Measurements from ENCODE around the gene MYLK.

The MYLK gene

GRCh38 chr3:123817413-123817812 is 66.7 kb downstream of the MYLK start:
- DNase-seq, result no peak

GRCh38 chr3:123816673-123817207 is 67.4 kb downstream of the MYLK start:
- no peak for DNase-seq

DNA sequence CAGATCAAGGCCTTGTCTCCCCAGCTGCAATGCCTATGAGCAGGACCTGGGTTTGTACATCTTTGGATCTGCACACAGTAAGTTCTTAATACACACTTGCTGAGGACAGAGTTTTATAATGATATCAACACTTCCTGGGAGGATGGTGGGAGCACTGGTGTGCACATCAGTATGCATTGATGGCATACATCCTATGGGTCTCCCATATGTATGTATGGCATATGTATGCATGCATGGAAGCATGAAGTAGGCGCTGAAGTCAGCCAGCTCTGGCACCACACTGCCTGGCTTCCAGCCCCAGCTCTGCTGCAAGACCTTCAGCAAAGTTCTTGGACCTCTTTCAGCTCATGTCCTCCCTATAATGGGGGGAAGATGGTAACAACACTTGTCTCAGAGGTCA is 68.2 kb downstream of the MYLK start:
- DNase-seq, result no peak

GRCh38 chr3:123813876-123814275 is 70.3 kb downstream of the MYLK start:
- DNase-seq, result no peak

DNA sequence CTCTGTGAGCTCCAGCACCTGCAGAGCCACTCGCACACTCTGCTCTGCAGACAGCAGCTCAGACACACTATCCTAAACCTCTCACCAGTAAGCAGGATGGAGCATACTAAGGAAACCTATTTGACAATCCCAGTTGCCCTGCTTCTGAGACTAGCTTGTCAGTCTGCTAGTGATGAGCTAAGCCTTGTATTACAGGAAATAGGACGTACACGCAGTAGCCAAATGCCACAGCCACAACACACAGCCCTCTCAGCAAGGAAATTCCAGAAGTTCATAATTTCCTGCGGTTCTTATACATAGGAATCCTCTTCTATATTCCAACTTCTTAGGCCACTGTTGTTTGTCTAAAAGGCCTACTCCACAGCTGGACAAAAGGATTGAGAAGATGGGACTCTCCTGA is 74.5 kb downstream of the MYLK start:
- no peak for DNase-seq

GRCh38 chr3:123808812-123809211 is 75.3 kb downstream of the MYLK start:
- no peak for DNase-seq

- DNase-seq, result no peak
Measured at GRCh38 chr3:123807820-123808219, 76.3 kb downstream of the MYLK start.

- no peak for DNase-seq
Measured at GRCh38 chr3:123805504-123805903, 78.6 kb downstream of the MYLK start.

- DNase-seq, result no peak
Measured at GRCh38 chr3:123805101-123805500, 79.0 kb downstream of the MYLK start.

- DNase-seq, result no peak
Measured at GRCh38 chr3:123804676-123805075, 79.5 kb downstream of the MYLK start.

DNA sequence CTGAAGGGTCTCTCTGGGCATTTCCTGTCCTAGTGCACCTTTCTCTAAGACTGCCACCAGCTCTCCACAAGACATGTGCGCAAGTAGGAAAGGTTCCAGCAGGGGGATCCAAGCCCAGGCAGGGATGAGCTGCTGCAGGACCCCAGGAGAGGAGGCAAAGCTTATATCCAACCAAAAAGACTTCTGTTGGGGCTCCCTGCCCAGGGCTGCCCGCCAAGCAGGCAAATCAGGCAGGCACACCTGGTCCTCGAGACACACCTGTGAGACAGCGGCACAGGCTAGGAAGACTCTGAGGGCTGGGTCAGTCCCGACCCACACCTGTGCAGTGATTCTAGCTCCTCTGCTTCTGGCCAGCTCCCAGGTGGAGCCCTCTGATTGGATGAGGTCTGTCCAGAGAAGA is 80.6 kb downstream of the MYLK start:
- DNase-seq, result no peak

- DNase-seq, result no peak
Measured at GRCh38 chr3:123802007-123802625, 82.0 kb downstream of the MYLK start.

GRCh38 chr3:123801474-123801873 is 82.7 kb downstream of the MYLK start:
- no peak for DNase-seq

- no peak for DNase-seq
Measured at GRCh38 chr3:123800362-123800682, 83.8 kb downstream of the MYLK start.

GRCh38 chr3:123799544-123800361 is 84.4 kb downstream of the MYLK start:
- no peak for DNase-seq

DNA sequence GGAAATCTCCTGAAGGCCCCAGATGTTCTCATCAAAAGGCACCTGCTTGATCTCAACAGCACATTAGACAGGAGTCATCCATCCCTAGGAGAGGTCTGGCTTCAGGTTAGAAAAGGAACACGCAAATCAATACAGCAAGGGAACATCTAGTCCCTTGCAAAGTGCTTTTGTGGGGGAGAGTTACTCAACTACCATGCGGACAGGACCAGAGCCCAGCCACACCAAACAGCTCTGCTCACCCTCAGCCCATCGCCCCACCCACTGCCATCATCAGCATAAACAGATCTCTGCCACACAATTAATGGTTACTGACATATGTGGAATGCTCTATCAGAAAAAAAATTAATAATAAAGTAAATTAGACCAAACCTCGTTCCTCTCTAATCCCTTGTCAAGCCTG is 85.6 kb downstream of the MYLK start:
- no peak for DNase-seq

DNA sequence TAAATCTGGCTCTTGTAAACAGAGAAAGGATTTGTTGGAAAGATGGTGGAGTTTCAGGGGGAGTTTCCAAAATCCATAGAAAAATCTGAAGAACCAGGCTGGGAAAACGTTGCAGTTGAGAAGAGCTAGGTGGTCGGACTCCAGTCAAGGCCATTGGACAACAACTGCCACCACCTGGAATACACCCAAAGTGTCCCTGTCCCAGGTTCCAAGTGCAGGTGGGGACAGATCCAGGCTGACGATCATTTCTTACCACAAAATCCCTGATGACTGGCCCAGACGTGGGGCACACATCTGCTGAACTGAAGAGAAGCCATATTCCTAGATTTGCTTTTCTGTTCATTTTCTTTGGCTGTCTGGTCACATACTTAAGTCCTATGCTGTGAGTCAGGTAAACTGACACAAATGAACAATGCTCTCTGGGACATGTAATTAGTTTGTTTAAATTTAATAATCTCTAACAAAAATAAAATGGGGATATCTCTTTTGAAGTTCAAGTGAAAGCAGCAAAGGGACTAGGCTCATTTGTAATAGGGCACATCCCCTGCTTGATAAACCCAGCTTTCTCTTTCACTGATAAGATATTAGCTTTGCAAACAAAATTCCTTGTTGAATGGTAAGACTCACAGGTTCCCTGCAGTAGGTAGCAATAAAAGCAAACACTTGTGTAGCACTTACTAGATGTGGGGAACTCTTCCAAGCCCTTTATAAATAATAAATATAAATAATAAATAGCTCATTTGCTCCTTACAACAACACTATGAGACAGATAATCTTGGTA is 88.5 kb downstream of the MYLK start:
- DNase-seq, result no peak

GRCh38 chr3:123793425-123793824 is 90.7 kb downstream of the MYLK start:
- DNase-seq, result no peak

GRCh38 chr3:123792473-123793201 is 91.5 kb downstream of the MYLK start:
- DNase-seq, result no peak

GRCh38 chr3:123791898-123792297 is 92.2 kb downstream of the MYLK start:
- no peak for DNase-seq

GRCh38 chr3:123791417-123791816 is 92.7 kb downstream of the MYLK start:
- no peak for DNase-seq

DNA sequence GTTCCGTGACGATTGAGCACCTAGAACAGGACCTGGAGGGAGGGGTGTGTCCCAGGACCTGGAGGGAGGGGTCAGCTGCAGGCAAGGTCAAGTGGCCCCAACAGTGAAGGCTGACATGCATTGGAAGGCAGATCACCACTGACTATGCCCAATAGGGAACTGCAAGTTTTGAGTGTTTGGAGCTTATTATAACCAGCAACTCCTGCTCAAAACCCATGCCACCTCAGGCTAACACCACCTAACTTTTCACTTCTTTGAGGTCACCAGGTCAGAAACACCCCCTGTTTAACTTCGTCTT is 93.1 kb downstream of the MYLK start:
- no peak for DNase-seq
